A673 (cell line): Measurements from ENCODE around the gene DNASE2B.

Experiments used
- CTCF ChIP-seq: fragments of 300-800, 200-600 bp; sonication (generic); conservative IDR thresholded peaks from 2 replicates; pipeline ENCODE4 v1.5.1; 2017; ENCODE audit warnings: low read depth, mild to moderate bottlenecking, antibody characterized with exemption, low read length, moderate library complexity, mixed read lengths
- EZH2 ChIP-seq: fragments of 200-600 bp; sonication (generic); IDR thresholded peaks from 2 replicates; pipeline ENCODE4 v1.6.1; 2017; ENCODE audit warnings: borderline replicate concordance, low read depth, mild to moderate bottlenecking, mixed read lengths, antibody characterized with exemption, low read length; ENCODE audit not compliant: poor library complexity, severe bottlenecking

GRCh38 chr1:84361796-84362195, 36.5 kb upstream of the DNASE2B start:
- no peak for TF ChIP-seq CTCF
- TF ChIP-seq EZH2: no peak
